ENCODE results near the gene TP53I11.

Gene TP53I11

DNA sequence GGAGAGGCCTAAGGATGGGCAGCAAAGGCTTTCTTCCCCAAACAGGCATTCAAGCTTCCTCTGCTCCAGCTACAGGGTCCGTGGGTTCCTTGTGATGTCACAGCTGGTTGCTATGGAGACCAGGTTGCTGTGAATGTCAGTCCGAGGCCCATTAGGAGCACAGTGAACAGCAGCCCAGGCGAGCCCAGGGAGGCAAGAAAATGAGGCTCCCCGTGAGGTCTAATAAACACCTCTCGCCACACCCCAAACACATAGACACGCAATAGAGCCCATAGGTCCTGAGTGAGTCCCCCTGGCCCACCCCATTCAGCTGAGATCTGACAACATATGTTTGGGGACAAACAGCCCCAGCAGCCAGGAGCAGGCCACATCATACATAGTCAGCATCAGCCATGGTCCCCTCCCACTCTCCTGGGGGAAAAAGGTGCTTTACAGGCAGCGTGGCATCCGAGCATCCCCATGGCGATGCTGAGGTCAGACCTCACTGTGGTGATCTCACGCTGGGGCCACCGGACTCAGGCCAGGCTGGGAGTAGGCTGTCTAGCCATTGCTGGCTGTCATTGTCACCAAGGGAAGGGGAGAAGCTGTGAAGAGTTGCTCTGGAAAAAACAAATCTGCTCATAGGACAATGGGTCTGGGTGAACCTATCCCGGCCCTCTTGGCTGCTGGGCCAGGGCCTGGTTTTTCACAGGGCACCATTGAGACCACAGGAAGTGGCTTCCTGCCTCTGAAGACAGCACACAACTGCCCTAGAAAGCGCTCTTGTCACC lies 23.1 kb upstream of the TP53I11 start:
- no peak overlapping the region for H3K4me3 ChIP-seq (replicated peaks in 1 of 2; ENCODE audit: low read depth in 2 of 2, low read length in 2 of 2)
- no peak for DNase-seq (ENCODE audit: low read depth in 2 of 2)
- TF ChIP-seq, protein P1, sequence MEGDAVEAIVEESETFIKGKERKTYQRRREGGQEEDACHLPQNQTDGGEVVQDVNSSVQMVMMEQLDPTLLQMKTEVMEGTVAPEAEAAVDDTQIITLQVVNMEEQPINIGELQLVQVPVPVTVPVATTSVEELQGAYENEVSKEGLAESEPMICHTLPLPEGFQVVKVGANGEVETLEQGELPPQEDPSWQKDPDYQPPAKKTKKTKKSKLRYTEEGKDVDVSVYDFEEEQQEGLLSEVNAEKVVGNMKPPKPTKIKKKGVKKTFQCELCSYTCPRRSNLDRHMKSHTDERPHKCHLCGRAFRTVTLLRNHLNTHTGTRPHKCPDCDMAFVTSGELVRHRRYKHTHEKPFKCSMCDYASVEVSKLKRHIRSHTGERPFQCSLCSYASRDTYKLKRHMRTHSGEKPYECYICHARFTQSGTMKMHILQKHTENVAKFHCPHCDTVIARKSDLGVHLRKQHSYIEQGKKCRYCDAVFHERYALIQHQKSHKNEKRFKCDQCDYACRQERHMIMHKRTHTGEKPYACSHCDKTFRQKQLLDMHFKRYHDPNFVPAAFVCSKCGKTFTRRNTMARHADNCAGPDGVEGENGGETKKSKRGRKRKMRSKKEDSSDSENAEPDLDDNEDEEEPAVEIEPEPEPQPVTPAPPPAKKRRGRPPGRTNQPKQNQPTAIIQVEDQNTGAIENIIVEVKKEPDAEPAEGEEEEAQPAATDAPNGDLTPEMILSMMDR (IDR thresholded peaks at IDR 0.05; ENCODE audit: low read depth, low read length): no peak

DNA sequence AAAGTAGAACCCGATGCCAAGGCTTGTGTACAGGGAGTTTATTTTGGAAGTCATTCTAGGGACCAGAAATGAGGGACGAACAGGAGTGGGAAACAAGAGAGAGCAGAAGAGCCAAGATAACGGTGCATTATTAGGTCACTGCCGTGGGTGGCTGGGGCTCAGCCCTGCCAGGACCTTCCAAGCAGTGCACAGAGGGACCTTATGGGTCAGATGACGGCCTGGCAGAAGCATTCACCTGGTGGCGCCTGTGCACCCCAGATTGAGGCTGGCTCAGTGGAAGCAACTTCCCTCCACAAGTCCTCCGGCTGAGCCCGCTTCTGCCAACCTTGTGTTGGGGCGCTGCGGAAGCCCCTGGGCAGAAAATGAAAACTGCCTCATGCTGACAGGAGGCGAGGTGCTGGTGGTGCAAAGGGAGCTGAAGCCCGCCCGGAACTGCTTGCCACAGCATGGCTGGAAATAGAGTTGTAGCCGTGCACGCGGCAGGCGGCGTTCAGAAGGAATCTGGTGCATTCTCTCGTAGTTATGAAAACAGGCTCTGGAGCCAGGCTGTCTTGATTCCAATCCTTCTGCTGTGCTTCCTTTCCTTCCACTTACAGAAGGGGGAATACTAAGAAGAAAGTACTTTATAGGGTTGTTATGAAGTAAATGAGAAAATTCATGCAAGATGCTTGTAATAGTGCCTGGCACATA lies 22.2 kb upstream of the TP53I11 start:
- no peak overlapping the region for H3K4me3 ChIP-seq (replicated peaks in 1 of 2; ENCODE audit: low read depth in 2 of 2, low read length in 2 of 2)
- TF ChIP-seq, protein P1 (IDR thresholded peaks at IDR 0.05; ENCODE audit: low read depth, low read length): no peak
- DNase-seq (ENCODE audit: low read depth in 2 of 2): peak in 1 of 2 donors; percentile 34

DNA sequence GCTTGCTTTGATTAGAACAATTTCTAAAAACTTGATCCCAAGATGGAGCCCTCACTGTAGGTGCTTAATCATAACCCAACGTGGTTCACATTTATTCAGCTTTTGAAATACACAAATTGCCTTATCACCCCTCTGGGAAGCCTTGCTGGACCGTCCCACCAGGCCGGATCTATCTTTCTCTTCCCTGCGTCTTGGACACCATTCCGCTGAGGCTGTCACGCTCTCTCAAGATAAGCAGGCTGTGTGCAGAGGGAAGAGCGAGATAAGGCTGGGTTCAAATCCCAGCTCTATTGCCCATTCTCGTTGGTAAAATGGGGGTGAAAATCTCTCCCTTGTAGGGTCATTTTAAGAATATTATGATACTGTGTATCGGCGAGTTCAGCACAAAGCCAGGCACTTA lies 20.5 kb upstream of the TP53I11 start:
- DNase-seq (ENCODE audit: low read depth in 2 of 2): no peak
- TF ChIP-seq, protein P1 (IDR thresholded peaks at IDR 0.05; ENCODE audit: low read depth, low read length): no peak
- no peak overlapping the region for H3K4me3 ChIP-seq (replicated peaks in 1 of 2; ENCODE audit: low read depth in 2 of 2, low read length in 2 of 2)

DNA sequence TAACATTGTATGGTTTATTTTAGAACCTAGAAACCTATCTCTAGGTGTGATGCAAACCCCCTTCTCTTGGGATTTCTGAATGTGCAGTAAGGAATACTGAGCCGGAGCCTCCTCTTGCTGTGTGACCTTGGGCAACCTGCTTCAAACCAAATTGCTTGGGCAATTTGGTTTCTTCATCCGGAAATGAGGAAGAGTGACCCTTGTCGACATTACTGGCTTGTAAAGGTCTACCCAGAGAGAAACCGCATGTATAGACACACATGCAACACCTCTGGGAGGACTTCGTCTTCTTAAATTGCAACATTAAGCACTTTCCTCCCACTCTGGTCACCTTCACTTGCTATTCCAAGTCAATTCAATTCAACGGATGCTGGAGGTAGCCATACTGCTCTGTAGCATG lies 19.6 kb upstream of the TP53I11 start:
- DNase-seq (ENCODE audit: low read depth in 2 of 2): no peak
- no peak overlapping the region for H3K4me3 ChIP-seq (replicated peaks in 1 of 2; ENCODE audit: low read depth in 2 of 2, low read length in 2 of 2)

DNA sequence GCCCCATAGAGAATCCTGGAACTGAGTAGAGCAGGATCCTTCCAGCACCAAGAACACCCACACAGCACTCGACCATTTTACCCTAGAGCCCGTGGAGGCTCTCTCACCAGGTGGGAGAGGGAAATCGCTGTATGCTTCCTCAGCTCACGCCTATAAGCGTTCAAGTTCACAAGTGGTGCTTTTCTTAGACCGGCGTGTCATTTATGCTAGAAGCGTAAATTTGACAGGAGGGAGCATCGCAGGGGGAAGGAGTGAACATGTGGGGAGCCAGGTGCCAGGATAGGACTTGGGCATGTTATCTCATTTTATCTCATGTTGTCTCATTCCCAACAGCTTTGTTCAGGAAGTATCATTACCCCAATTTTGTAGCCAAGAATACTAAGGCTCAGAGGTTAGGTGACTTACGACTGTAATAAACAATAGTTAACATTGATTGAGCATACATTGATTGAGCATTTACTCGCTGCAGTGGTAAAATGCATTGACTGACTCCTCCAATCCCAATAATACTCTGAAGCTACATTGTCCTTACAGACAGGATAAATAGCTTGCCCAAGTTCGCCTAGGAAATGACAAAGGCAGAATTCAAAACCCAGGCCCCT lies 19.1 kb upstream of the TP53I11 start:
- no peak overlapping the region for H3K4me3 ChIP-seq (replicated peaks in 1 of 2; ENCODE audit: low read depth in 2 of 2, low read length in 2 of 2)
- no peak for DNase-seq (ENCODE audit: low read depth in 2 of 2)
- TF ChIP-seq, protein P1 (IDR thresholded peaks at IDR 0.05; ENCODE audit: low read depth, low read length): no peak

More for the DNA sequence above, 19.6 kb upstream of the TP53I11 start:
- TF ChIP-seq, protein P1 (IDR thresholded peaks at IDR 0.05; ENCODE audit: low read depth, low read length): no peak

DNA sequence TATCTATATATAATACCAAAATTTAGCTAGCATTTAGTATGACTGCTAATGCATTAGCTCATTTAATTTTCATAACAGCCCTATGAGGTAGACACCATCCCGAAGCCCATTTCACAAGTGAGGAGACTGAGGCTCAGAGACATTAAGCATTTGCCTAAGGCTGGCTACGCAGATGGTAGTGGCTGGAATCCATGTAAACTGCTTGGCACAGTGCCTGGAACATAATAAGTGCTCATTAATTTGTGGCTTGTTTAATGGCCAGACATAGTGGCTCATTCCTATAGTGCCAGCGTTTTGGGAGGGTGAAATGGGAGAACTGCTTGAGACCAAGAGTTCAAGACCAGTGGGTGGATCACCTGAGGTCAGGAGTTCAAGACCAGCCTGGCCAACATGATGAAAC lies 17.8 kb upstream of the TP53I11 start:
- TF ChIP-seq, protein P1 (IDR thresholded peaks at IDR 0.05; ENCODE audit: low read depth, low read length): no peak
- no peak for DNase-seq (ENCODE audit: low read depth in 2 of 2)
- no peak overlapping the region for H3K4me3 ChIP-seq (replicated peaks in 1 of 2; ENCODE audit: low read depth in 2 of 2, low read length in 2 of 2)
